T-cell (primary cell): ENCODE results near the gene DGCR2. TPM values are rescaled to one million over a fixed set of nuclear protein-coding genes. Genes with fewer than 3 reads are reported as not detected.

Experiments
- ATAC-seq, 4 experiments: fragments of 200-7000 bp in 3 of 4; fragments of 150-1000 bp in 1 of 4; cut with Tn5 transposase; replicated peaks in 1 of 4; 1 replicate in 3 of 4; 2 replicates in 1 of 4; pipeline ENCODE4 v1.10.0; 2021; ENCODE audit warnings: moderate library complexity in 3 of 4, mild to moderate bottlenecking in 2 of 4, moderate number of reproducible peaks in 1 of 4
- CTCF ChIA-PET, 2 donors: fragments of 300-600 bp; sonication (Branson Sonifier 250); formaldehyde crosslinking; loops; one replicate each; lab custom pipeline; 2022; ENCODE audit warnings: antibody characterized with exemption in 2 of 2; lab: Charles Lee
- POLR2A ChIA-PET, 2 donors: fragments of 300-600 bp; sonication (Branson Sonifier 250); formaldehyde crosslinking; loops; one replicate each; lab custom pipeline; 2022; ENCODE audit warnings: antibody characterized with exemption in 2 of 2; lab: Charles Lee
- DNase-seq, 35 experiments: peaks; one replicate each; pipeline versions ENCODE4 v3.0.0 to v3.0.0-alpha.2; 2013 to 2023
- H3K27ac ChIP-seq: one replicate; pipeline ENCODE4 v1.5.1; 2013; ENCODE audit warnings: low read length
- H3K27me3 ChIP-seq, 2 experiments: replicated peaks in 1 of 2; 1 replicate in 1 of 2; 2 replicates in 1 of 2; pipeline versions ENCODE4 v1.6.1 to v1.7.0; 2013; ENCODE audit warnings: low read length in 1 of 2, mixed read lengths in 1 of 2; ENCODE audit not compliant: control insufficient read depth in 2 of 2, insufficient read depth in 2 of 2; ENCODE audit errors: extremely low read depth in 1 of 2
- H3K36me3 ChIP-seq, 2 donors: 1 replicate in 1 of 2; 2 replicates in 1 of 2; pipeline versions ENCODE4 v1.6.1 to v1.7.0; 2013; ENCODE audit warnings: low read length in 1 of 2; ENCODE audit not compliant: control insufficient read depth in 2 of 2, insufficient read depth in 1 of 2; ENCODE audit errors: extremely low read depth in 1 of 2
- H3K4me1 ChIP-seq, 2 experiments: 1 replicate in 1 of 2; 2 replicates in 1 of 2; pipeline versions ENCODE4 v1.6.1 to v1.7.0; 2013; ENCODE audit warnings: low read length in 2 of 2, mixed read lengths in 1 of 2; ENCODE audit not compliant: insufficient read depth in 2 of 2, control insufficient read depth in 1 of 2; ENCODE audit errors: extremely low read depth in 1 of 2
- H3K4me3 ChIP-seq, 2 donors: 1 replicate in 1 of 2; 2 replicates in 1 of 2; pipeline versions ENCODE4 v1.5.1 to v1.7.0; 2013; ENCODE audit warnings: mild to moderate bottlenecking in 2 of 2, low read length in 1 of 2, moderate library complexity in 1 of 2; ENCODE audit not compliant: control insufficient read depth in 1 of 2; ENCODE audit errors: extremely low read depth in 1 of 2
- H3K9me3 ChIP-seq: 2 replicates; pipeline ENCODE4 v1.7.0; 2013
- H3K27ac Mint-ChIP-seq, 2 donors: one replicate each; pipeline ENCODE4 v1.8.0; 2020 to 2021; ENCODE audit warnings: mild to moderate bottlenecking in 2 of 2, mixed read lengths in 2 of 2
- H3K27me3 Mint-ChIP-seq, 2 donors: one replicate each; pipeline ENCODE4 v1.8.0; 2021 to 2022; ENCODE audit warnings: mixed read lengths in 2 of 2
- H3K36me3 Mint-ChIP-seq: one replicate; pipeline ENCODE4 v1.8.0; 2021; ENCODE audit warnings: mixed read lengths
- H3K4me1 Mint-ChIP-seq, 3 donors: one replicate each; pipeline ENCODE4 v1.8.0; 2020 to 2022; ENCODE audit warnings: mixed read lengths in 3 of 3, mild to moderate bottlenecking in 1 of 3
- H3K4me3 Mint-ChIP-seq, 3 donors: one replicate each; pipeline ENCODE4 v1.8.0; 2020 to 2022; ENCODE audit warnings: mild to moderate bottlenecking in 3 of 3, mixed read lengths in 3 of 3, moderate library complexity in 3 of 3
- H3K9me3 Mint-ChIP-seq, 3 donors: one replicate each; pipeline ENCODE4 v1.8.0; 2020 to 2022; ENCODE audit warnings: mixed read lengths in 3 of 3
- WGBS: methylation state at CpG from one replicate; pipeline ENCODE4 v1.1.5; 2013; ENCODE audit warnings: missing lambda C conversion rate; ENCODE audit not compliant: insufficient coverage; 5-methylcytosine and 5-hydroxymethylcytosine counted together
- total RNA-seq, 35 experiments: library from RNA in 6 of 35; stranded (reverse) in 6 of 35; fragments of 120-200 nt in 1 of 35; gene quantifications; one replicate each; pipeline versions ENCODE4 v1.2.1 to v1.2.4 and lab custom pipeline; 2013 to 2026

DGCR2 gene
- total RNA-seq, 5 donors from 2014 or later (not counting 1 experiment from before 2014, with no cell fraction given): 50.9 to 79.2 (median 71.5) TPM

DNA sequence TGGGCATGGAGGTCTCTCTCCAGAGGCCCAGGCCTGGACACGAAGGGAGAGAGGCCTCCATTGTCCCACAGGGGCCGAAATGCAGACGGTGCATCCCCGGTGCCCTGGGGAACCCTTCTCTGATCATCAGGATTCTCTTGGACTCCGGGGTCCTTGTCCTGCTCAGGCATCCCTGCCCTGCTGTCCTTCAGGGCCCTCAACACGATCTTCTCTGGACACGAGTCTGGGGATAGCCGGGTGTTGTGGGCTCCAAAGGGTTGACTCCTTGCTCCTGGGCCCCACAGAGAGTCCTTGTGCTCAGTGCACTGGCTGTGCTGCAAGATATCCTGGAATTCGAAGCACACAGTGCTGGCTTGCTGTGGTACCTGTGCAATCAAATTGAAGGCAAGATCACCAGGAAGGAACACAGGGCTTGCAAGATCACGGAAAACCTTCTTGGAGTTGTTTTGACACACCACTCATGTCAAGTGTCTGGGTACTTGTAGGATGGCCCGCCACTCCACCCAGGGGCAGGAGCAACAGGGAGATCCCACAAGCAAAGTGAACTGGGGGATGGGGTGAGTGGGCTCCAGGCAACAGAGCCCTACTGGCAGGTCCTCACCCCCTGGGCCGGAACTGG lies 124.8 kb downstream of the DGCR2 start:
- ATAC-seq (no peak), DNase-seq (no peak)
- peaks cover 5 to 51% of the 10 kb centered on the region in 2 experiments for H3K27me3 ChIP-seq
- no peak overlapping the region for H3K4me3 ChIP-seq
- no peaks in the 10 kb centered on the region for H3K36me3 ChIP-seq
- H3K9me3 ChIP-seq: no peaks in the 10 kb centered on the region
- H3K9me3 Mint-ChIP-seq: no peaks in the 10 kb centered on the region
- CTCF ChIA-PET: no interaction called here
- H3K36me3 Mint-ChIP-seq: no peaks in the 10 kb centered on the region
- peaks cover 21 to 41% of the 10 kb centered on the region in 2 donors for H3K27me3 Mint-ChIP-seq
- H3K4me1 ChIP-seq: no peaks in the 10 kb centered on the region
- no peak overlapping the region for H3K27ac ChIP-seq
- WGBS: 79% methylated on average over 12 of the region's 12 CpGs
- H3K4me3 Mint-ChIP-seq: no peak overlapping the region
- POLR2A ChIA-PET: no interaction called here
- H3K4me1 Mint-ChIP-seq: no peaks in the 10 kb centered on the region
- H3K27ac Mint-ChIP-seq: no peak overlapping the region

DNA sequence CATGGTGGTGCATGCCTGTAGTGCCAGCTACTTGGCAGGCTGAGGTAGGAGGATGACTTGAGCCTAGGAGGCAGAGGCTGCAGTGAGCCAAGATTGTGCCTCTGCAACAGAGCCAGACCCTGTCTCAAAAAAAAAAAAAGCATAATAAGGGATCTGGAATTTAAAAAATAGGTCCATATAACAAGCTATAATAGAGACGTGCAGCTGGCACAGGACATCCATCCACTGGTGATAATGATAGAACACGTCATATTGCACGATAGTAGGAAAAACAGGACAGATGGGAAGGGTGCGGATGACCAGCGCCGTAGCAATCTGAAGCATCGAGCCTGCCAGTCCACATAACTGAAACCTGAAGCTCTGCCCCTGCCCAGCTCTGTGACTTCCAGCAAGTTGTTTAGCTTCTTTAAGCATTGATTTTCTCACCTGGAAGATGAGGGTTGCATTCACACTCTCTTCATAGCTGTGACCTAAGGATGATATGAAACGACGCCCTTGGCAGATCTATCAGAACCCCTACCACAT lies 125.8 kb downstream of the DGCR2 start:
- ChIA-PET CTCF (no interaction called here), POLR2A (interaction anchor here in 1 of 2 donors (0.6 kb wide), 1 partner anchor 398 kb away, joined by 4 read pairs; no protein-coding TSS in a partner anchor)
- no peak overlapping the region for H3K4me3 ChIP-seq
- no peaks in the 10 kb centered on the region for H3K36me3 ChIP-seq
- Mint-ChIP-seq H3K27ac (no peak overlapping the region), H3K4me1 (no peaks in the 10 kb centered on the region), H3K36me3 (no peaks in the 10 kb centered on the region), H3K27me3 (peaks cover 21 to 39% of the 10 kb centered on the region in 2 donors), H3K4me3 (no peak overlapping the region), H3K9me3 (no peaks in the 10 kb centered on the region)
- no peaks in the 10 kb centered on the region for H3K9me3 ChIP-seq
- H3K27me3 ChIP-seq: peaks cover 5 to 60% of the 10 kb centered on the region in 2 experiments
- H3K4me1 ChIP-seq: no peaks in the 10 kb centered on the region
- DNase-seq: no peak
- 90% methylated on average over 6 of the region's 9 CpGs for whole genome bisulfite sequencing
- no peak overlapping the region for H3K27ac ChIP-seq
- no peak for ATAC-seq

DNA sequence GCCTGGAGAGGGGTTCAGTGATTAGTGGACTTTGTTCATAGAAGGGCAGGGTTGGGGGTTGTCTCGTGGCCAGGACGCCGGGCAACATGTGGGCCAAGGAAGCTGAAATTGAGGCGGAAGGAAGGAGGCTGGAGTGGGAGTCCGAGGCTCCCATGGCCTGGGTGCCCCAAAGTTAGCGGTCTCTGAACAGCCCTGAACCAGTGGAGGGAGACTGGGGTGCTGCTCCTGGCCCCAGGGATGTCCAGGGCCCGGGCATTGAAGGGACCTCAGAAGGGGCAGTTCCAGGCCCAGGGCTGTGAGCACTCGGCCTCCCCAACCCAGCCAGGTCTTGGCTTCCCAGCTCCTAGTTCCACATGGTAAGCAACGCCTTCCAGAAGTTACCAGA lies 126.9 kb downstream of the DGCR2 start:
- Mint-ChIP-seq H3K27ac (no peak overlapping the region), H3K36me3 (no peaks in the 10 kb centered on the region), H3K4me3 (no peak overlapping the region), H3K4me1 (no peaks in the 10 kb centered on the region), H3K9me3 (no peaks in the 10 kb centered on the region), H3K27me3 (peaks cover 21 to 39% of the 10 kb centered on the region in 2 donors)
- no peaks in the 10 kb centered on the region for H3K36me3 ChIP-seq
- 79% methylated on average over 8 of the region's 9 CpGs for WGBS
- no peak for DNase-seq
- POLR2A ChIA-PET: no interaction called here
- H3K27ac ChIP-seq: no peak overlapping the region
- no peaks in the 10 kb centered on the region for H3K4me1 ChIP-seq
- peaks cover 5 to 70% of the 10 kb centered on the region in 2 experiments for H3K27me3 ChIP-seq
- ATAC-seq: no peak
- CTCF ChIA-PET: no interaction called here
- no peaks in the 10 kb centered on the region for H3K9me3 ChIP-seq
- no peak overlapping the region for H3K4me3 ChIP-seq

DNA sequence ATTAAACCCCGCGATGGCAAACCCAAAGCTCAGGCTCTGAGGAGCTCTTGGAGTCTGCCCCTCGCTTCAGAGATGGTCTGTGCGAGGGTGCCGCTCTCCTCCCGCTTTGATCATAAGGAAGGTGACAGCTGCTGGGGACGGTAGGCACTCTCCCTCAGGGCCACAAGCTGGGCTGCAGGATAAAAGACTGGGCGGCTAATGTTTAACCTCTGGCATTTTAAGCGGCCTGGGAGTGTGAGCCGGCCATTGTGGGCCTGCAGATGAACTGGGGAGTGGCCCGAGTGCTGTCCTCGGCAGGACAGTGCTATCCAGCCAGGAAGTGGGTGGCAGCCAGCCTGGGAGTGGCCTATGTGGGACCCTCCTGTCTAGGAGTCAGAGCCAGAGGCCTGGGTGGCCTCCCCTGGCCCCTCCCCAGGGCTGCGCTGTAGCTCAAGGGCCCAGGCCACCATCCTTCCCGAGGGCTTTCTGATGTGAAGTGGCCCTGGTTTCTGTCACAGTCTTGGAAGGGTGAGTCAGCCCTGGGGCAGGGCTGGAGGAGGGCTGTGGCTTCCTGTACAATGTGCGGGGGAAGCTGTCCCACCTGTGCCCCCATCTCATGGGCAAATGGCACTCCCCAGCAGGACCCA lies 127.4 kb downstream of the DGCR2 start:
- CTCF ChIA-PET: no interaction called here
- Histone ChIP-seq H3K27ac (no peak overlapping the region), H3K4me1 (no peaks in the 10 kb centered on the region), H3K27me3 (peaks cover 5 to 70% of the 10 kb centered on the region in 2 experiments), H3K36me3 (no peaks in the 10 kb centered on the region), H3K4me3 (no peak overlapping the region), H3K9me3 (no peaks in the 10 kb centered on the region)
- Mint-ChIP-seq H3K4me1 (no peaks in the 10 kb centered on the region), H3K9me3 (no peaks in the 10 kb centered on the region), H3K4me3 (no peak overlapping the region), H3K36me3 (no peaks in the 10 kb centered on the region), H3K27ac (no peak overlapping the region), H3K27me3 (peaks cover 21 to 39% of the 10 kb centered on the region in 2 donors)
- ATAC-seq: no peak
- 71% methylated on average over 15 of the region's 15 CpGs for WGBS
- POLR2A ChIA-PET: interaction anchor here in 1 of 2 donors (0.7 kb wide), 1 partner anchor 219 kb away, joined by 3 read pairs; no protein-coding TSS in a partner anchor
- DNase-seq: no peak

DNA sequence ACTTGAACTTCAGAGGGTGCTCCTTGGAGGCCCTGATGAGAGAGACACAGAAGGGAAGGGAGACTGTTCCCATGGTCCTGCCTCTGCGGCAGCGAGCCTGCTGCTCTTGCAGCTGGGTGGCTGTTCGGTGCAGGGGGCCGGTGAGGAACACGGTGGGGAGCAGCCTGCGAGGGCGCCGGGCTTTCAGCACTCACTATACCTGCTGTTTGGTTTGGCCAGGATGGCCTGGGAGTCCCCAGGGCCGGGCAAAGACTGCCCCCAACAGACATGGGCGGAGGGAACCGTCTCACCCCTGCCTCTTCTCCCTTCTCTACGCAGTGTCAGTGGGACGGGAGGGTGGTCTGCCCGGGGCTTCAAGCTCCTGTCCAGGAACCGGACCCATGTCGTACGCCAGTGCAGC lies 128.2 kb downstream of the DGCR2 start:
- no peak for ATAC-seq
- Mint-ChIP-seq H3K27ac (no peak overlapping the region), H3K9me3 (no peaks in the 10 kb centered on the region), H3K27me3 (peaks cover 21 to 39% of the 10 kb centered on the region in 2 donors), H3K4me1 (no peaks in the 10 kb centered on the region), H3K36me3 (no peaks in the 10 kb centered on the region), H3K4me3 (no peak overlapping the region)
- 83% methylated on average over 14 of the region's 17 CpGs for WGBS
- Histone ChIP-seq H3K4me1 (no peaks in the 10 kb centered on the region), H3K9me3 (no peaks in the 10 kb centered on the region), H3K27me3 (peaks cover 5 to 70% of the 10 kb centered on the region in 2 experiments), H3K4me3 (no peak overlapping the region), H3K27ac (no peak overlapping the region), H3K36me3 (no peaks in the 10 kb centered on the region)
- CTCF ChIA-PET: no interaction called here
- POLR2A ChIA-PET: no interaction called here
- DNase-seq: no peak

DNA sequence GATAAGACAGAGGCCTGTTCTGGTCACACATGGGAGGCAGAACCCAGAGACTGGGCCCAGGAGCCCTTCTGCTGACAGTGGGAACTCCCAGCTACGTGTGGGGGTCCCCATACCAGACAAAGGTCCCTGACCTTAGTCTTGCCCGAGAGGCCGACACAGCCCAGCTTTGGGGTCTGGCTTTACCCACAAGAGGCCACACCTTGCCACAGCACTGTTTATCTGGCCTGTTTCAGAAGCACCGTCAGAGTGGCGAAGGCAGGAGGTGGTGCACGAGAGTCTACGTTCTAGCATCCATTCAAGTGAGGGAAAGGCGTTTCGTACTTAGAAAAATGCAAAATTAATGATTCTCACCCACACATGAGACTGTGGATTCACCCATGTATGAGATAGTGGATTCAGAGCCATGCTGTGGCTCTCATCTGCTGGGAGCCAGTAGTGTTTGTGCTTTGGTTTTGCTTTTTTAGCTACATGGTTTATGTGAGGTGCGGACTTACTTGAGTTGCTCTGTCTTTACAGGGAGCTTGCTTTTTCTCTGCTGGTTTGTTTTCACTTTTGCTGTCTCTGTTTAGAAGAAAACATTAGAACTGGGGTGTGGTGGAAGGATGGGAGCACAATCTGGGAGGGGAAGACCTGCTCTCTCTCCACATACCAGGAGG lies 129.5 kb downstream of the DGCR2 start:
- H3K27me3 Mint-ChIP-seq: peaks cover 21 to 37% of the 10 kb centered on the region in 2 donors

More for the DNA sequence above, 129.5 kb downstream of the DGCR2 start:
- no peaks in the 10 kb centered on the region for H3K9me3 ChIP-seq
- H3K4me1 ChIP-seq: no peaks in the 10 kb centered on the region
- no peak overlapping the region for H3K27ac ChIP-seq
- H3K27ac Mint-ChIP-seq: no peak overlapping the region
- DNase-seq (no peak), ATAC-seq (no peak)
- CTCF ChIA-PET: no interaction called here
- H3K4me3 ChIP-seq: no peak overlapping the region
- WGBS: 85% methylated on average over 4 of the region's 10 CpGs
- no peaks in the 10 kb centered on the region for H3K36me3 ChIP-seq
- H3K36me3 Mint-ChIP-seq: no peaks in the 10 kb centered on the region
- POLR2A ChIA-PET: no interaction called here
- H3K27me3 ChIP-seq: peaks cover 0 to 61% of the 10 kb centered on the region in 2 experiments
- H3K4me3 Mint-ChIP-seq: no peak overlapping the region
- H3K4me1 Mint-ChIP-seq: no peaks in the 10 kb centered on the region
- no peaks in the 10 kb centered on the region for H3K9me3 Mint-ChIP-seq
